Measurements from ENCODE around the gene RHOH.

- TF ChIP-seq CTCF (IDR thresholded peaks at IDR 0.05) (no peak), POLR2A (IDR thresholded peaks at IDR 0.05) (no peak), EP300 (IDR thresholded peaks at IDR 0.05) (no peak)
These were observed 83.8 kb downstream of the RHOH start for GRCh38 chr4:40280586-40280985.

Measured in ovary (tissue), 3 donors.